Left renal pelvis (tissue), 4 donors: ENCODE measurements around the gene DYNC1I1. TPM values are rescaled to one million over a fixed set of nuclear protein-coding genes. Genes with fewer than 3 reads are reported as not detected.

ENCODE experiments used
- DNase-seq, 4 donors: peaks; one replicate each; pipeline ENCODE4 v3.0.0-alpha.2; 2013; ENCODE audit warnings: low read depth in 4 of 4, low spot score in 3 of 4
- polyA plus RNA-seq, 4 donors: library from polyadenylated mRNA; unstranded; fragments of 120-200 nt; gene quantifications; one replicate each; pipeline ENCODE4 v1.2.1, GENCODE V29; 2013; ENCODE audit not compliant: insufficient read length in 4 of 4

DYNC1I1 gene
- polyA plus RNA-seq, 4 donors, result 0.53 to 2.8 (median 0.57) TPM

DNA sequence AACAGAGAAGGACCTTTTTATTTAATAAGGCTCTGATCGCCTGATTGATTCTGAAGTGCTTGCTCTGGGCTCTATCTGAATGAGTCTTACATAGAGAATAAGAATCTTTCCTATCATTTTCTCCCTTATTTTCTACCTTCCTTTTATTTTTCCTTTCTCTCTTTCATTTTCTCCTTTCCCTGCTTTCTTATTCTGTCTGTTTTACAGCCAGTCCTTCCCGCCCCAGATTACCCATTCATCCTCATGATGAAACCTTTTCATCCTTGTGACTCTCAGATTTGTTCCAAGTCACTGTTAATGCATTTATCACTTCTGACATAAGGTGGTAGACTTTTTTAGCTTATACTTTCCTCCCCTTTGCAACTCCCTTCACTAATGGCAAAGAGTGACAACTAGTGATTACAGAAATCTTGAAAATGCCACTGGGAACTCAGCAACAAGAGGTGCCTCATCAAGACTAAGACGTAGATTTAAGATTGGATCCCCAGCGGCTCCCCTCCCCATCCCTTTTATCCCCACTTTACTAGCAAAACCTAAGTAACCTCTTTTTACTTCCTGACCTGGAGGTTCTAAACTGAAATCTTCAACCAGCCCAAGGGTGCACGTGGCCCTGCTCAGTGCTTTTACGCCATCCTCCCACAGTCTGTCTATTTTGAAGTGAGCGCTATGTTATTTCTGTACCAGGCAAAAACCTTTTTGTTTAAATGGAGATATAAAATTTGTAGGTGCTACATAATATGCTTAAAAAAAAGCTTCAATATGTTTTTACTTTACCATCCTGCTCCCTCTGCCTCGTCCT lies 179.8 kb downstream of the DYNC1I1 start:
- DNase-seq, result no peak

DNA sequence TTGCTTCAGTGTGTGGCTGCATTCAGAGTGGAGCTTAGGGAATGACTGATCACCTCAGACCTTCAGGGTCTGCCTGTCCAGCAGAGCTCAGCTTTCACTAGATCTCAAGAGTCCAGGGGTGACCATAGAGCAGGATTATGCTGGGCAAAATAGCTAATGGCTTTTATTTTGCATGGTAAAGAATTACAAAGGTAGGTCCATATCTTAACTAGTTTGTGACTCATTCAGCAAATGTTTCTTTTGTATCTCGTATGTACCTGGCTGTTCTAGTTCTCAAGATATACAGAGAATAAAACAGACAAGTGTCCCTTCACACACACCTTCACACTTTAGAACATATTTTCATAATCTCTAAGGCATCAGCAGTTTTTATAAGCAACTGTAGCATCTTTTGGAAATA lies 180.5 kb downstream of the DYNC1I1 start:
- DNase-seq, result no peak

DNA sequence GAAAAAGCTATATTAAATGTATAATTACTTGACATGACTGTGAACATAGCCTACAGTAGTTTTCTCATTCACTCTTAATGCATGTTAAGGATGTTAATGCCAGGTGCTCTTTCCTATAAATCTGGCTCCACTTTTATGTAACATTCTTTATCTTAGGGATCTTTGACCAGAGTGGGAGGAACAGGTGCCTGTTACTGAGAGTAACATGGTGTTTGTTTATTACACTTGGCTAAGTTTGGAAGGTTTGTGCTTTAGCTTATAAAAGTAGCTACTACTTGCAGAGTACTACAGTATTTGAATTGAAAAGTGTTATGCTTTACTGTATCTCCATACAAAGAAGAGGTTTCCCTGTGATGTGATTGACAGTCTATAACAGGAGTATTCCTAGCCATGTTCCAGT lies 183.4 kb downstream of the DYNC1I1 start:
- DNase-seq, result no peak

DNA sequence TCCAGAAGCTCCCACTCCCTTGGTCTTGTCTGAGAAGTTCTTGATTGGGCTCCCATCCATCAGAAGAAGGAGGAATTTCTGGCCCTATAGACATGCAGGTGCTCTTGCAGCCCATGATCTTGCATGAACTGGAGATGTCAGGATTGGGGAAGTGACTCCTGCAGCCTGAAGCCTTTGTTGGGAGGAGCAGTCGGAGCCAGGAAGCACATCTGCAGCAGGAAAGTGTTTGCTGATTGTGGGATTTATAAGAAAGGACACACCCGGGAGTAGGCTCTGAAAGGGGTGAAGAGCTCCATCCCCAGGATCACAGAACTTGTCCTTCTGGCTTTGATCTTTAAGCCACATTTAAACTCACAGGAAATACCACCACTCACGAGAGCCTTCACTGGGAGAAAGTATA lies 185.2 kb downstream of the DYNC1I1 start:
- DNase-seq, result no peak

DNA sequence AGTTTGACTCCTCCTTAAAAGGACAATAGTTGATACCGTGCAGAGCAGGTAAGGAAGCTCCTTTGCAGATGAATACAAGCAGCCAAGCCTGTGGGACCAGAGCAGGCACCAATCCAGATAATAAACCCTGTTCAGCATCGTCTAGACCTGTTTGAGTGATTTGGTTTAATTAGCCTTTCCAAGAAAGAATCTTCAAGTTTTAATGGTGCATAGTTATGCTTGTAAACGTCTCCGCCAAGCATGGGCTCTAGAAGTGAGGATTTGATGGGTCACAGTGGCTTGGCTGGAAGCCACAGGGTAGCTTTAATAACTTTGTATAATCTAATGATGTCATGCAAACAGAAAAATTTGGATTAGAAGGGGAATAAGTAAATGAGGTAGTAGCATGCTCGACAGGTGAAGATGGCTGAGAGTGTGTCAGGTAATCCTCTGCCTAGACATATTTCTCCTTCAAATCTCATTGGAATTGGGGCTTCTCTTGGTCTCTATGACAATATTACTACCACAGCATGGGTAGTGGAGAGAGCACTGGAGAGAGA lies 188.4 kb downstream of the DYNC1I1 start:
- DNase-seq, result no peak

DNA sequence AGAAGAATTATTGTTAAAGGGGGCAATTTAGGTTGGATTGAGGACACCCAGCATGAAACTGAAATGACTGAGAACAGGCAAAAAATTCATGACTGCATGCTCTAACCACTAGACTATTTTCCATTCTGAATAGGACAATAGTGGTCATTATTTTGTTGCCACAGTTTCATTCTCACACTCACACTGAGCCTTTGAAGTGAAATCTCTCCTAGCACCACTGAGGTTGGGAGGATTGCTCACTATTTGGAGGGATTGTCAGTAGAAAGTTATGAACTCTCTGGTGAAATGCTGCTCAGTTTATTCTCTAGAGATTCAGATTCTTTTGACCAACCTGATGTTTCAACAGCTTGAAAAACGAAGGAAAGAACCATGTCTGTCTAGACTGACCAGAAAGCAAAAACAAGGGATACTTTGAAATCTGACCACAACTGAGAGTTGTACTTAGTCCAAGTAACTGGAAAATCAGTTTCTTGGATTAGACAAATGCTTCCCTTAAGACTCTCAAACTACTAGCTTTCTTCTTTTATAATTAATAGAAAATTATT lies 191.2 kb downstream of the DYNC1I1 start:
- DNase-seq, result no peak

DNA sequence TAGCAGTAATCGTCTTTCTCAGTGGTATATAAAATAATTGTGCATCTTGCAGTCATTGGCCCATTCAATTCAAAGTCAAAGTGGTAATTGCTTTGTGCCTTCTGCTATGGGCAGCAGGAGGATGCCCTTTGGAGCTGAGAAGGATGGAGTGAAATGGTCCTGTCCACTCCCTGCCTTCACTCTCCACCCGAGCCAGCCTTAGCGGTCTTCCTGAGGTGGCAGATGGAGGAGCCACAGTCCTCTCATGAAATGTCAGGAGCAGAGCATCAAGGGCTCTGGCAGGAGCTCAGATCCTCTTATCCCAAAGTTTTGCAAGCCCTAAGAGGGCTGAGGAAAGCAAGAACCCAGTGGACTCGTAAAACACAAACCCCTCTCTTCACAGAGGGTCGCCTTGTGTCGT lies 199.4 kb downstream of the DYNC1I1 start:
- no peak for DNase-seq

DNA sequence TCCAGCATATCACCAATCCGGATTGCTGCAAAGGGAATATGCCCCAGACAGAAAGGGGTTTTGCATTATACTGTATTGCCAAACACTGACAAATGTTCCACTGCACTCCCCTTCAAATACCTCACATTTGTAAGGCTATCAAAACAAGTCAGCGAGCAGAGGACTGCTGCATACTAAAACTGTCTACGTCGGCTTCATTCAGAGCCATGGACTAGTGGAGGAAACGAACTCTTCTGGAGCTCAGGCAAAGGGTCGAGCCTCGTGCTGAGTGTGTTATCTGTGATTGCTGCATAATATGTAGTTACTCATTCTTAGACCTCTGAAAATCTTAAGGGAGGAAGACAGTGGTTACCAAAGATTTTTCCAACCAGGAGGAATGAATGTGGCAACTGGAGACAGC lies 200.2 kb downstream of the DYNC1I1 start:
- no peak for DNase-seq

DNA sequence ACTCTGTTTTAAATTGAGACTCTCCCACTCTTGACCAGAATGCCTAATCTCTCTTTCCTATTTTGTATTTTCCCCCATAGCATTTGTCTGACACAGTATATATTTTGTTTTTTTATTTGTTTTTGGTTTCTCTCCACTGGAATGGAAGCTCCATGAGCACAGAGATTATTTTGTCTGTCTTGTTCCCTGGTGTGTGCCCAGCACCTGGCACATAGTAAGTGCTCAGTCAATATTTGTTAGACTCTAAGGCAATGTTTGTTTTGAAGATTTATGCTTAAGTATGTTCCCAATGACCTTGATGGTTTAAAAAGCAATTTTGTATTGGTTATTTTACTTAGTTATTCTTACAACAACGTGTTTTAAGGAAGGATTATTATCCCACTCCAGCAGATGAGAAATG lies 201.8 kb downstream of the DYNC1I1 start:
- no peak for DNase-seq

DNA sequence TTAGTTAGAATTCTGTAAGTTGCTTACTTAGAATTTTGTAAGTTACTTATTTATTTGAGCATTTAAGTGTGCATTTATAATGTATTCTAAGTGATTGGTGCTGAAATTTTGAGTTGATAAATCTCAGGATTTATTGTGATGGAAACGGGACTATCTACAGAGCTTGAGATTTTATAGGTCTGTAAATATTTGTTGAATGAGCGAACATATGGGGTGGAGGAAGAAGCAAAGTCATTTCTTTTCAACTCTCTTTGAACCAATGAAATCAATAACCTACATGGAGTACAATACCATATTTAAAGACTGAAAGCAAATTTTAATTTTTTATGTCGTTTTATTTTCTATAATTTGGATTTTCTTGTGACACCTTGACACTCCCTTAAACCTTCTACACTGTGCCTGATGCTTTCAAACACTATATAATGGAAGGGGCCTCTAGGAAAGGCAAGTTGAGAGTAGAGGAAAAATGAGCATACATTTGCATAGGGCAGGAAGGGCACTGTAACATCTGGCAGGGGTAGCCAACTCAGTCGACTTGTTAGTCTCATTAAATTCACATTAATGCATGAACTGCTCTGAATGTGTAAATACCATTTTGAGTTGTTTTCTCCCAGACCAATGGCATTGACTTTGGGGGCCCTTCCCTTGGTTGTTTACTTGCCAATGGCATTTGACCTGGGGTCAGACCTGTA lies 204.2 kb downstream of the DYNC1I1 start:
- no peak for DNase-seq

DNA sequence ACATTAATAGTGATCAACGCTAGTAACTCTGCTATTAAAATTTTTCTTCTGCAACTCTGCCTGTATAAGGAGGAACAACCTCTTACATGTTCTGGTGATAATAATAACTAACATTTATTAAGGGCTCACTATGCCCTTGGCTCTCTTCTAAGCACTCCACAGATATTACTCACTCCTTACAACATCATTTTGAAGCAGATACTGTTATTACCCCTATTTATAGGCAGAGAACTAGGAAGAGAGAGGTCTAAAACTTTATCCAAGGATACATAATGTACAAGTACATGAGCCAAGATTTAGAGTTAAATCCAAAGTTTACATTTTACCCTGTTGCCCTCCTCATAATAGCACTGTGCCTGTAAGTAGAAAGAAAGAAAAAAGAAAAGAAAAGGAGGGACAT lies 205.6 kb downstream of the DYNC1I1 start:
- no peak for DNase-seq

DNA sequence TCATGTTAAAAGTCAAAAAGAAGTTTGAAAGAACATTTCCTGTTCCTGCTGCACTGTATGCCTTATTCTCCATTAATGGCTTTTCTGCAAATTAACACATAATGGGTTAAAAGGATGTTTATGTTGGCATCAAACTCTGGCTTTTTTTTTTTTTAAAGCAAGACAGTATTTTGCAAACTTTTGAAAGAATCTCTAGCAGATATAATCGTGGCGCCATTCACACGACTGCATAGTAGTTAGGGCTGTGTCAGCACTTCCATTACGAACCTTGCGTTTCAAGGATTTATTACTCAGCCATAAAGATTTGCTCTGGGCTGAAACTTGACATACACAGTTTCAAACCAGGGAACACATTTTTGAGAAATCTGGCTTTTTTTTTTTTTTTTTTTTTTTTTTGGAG lies 207.8 kb downstream of the DYNC1I1 start:
- DNase-seq, result no peak

DNA sequence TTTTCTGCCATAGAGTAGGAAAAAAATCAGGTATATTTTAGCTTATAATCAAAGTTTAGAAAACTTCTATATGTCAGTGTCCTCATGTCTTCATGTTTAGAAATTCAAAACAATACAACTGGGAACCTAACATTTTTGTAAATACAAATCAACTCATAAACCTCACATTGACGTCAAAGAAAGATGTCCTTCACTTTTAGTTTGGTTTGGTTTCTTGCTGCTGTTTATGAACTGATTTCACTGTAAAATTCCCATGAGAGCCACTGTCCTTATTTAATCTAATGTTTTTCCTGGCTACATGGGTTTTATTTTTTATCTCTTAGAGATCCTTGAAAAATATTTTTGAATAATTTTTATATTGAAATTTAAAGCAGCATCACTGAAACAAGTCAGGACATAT lies 208.4 kb downstream of the DYNC1I1 start:
- DNase-seq, result no peak

DNA sequence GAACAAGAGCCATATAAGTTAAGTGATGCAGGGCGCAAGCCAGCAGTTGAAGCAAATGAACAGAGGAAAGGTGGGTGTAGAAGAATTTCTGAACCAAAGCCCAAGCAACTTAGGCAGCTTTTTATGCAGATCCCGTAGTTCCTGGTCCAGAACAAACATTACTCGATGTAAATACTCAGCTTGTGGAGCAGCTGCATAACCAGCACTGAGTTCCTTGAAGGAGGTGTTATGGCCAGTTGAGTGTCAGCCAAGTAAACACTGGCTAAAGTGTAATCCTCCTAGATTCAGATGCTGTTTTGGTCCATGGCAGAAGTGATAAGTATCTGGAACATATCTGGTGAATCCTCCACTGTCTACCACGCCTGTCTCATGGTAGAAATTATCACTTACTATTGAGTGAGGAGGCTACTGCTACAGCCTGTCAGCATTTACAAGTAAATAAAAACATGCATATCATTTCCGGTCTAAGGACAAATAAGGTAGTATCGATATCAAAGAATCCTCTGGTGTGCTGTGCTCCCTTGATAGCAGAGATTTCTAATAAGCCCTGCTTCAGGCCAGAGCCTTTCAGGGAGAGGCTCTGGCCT lies 213.9 kb downstream of the DYNC1I1 start:
- DNase-seq, result no peak

DNA sequence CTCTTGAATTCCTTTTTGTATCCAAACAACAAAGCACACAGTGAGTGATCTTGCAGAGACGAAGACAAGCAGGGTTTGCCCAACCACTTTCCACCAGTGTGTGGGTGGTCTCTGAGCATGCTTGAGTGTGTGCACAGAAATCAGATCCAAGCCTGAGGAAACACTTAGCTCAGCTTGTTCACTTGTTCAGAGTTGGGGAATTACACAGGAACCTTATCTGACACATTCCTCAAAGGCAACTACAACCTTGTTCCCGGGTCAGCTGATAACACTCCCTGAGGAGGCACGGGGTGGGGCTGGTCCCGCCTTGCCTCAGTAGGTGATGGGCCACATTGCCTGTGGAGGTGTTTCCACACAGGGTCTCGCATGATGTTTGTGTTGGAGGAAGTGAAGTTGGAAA lies 216.9 kb downstream of the DYNC1I1 start:
- DNase-seq, result no peak

DNA sequence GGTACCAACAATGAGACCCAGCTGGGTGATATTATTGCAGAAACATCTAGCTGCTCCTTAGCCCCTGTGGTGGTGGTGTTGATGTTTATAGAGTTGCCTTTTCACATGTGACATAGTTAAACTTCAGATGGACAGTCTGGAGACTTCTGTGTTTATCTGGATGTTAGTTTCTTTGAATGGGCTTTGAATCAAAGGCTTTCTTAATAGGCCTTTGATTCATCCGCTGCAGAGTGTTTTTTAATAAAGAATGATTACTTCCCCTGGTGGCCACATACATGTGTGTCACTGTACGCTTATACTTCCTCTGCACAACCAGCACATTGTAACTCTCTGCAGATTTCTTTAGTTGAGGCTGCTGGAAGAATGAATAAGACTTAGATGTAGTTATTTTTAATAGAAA lies 221.0 kb downstream of the DYNC1I1 start:
- no peak for DNase-seq

DNA sequence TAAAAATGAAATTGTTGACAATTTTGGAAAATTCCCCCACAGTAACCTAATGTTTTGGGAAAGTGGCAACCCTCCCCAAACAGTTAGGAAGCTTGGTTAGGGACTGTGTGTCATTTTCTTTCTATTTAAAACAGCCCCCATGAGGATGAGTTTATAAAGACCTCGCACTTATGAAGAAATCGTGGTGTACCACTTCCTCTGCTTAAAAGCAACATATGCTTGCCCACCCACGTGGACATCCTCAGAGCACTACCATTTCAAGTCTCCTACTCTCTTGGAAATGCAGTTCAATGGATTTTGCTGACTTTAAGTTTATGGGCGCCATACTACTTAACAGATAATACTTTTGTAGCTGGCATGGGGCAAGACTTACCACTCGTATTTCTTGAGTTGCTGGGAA lies 223.8 kb downstream of the DYNC1I1 start:
- DNase-seq, result no peak

DNA sequence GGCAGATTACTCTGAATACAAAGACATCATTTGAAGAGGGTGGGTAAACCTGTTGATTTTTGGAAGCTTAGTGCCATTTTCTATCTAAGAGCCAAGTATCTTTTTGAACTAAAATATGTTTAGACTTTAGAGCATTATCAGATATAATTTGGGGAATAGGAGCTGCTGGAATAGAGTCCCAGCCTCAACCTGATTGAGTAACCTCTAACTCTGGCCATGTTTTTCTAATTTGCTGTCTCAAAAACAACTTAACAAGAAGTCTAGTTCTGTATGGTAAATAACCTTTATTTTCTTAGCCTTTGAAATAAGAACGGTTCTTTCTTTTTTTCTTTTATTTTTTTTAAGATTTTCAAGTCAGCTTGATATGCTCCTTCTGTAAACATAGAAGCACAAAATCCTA lies 224.5 kb downstream of the DYNC1I1 start:
- no peak for DNase-seq

DNA sequence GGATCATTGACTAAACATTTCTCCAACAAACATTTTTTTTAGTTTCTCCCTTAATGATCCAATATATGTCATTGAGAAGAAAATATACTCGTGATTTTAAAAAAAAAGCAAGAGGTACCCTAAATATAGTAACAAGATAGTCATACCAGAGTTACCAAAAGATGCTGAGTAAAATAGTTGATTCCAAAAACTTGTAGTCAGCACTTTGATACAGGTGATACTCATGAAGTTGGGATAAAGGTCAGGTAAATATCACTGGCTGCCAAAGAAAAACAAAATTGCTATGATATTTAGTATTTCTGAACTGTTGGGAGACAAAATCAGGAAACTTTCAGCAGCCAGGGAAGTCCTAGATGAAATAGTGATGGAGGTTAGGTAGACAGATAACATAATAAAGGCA lies 225.3 kb downstream of the DYNC1I1 start:
- DNase-seq, result no peak

DNA sequence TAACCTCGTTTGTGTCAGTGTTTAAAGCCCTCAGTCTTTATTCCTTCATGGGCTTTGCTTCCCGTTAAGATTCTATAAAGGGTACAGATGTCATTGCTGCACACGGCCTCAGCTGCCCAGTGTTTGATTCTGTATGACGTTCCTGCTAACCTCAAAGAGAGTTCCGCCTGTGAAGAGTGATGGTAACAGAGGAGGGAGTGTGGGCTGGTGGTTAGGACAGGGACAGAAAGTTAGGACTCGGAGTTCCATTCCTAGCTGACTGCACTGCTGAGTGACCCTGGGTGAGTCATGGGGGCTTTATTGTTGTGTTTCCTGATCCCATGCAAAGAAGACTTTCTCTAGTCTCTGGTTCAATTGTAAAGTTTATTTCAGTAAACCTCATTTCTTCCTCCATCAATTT lies 227.1 kb downstream of the DYNC1I1 start:
- no peak for DNase-seq

DNA sequence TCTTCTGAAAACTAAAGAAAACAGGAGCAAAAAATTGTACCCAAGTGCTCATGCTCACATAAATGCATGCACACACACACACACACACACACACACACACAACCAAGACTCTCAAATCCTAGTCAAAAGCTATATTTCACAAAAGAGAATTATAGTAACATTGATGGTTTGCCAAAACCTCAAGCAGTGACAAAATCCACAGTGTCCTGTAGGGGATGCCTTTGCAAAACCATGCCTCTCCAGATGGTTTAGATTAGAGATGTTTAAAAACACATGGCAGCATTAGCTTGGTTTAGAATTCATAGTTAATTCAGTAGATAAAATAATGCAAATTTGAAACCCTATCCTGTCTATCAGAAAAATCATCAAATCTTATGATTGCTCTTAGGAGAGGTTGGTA lies 232.2 kb downstream of the DYNC1I1 start:
- no peak for DNase-seq
